ENCODE measurements around the gene CHD3. TPM values are rescaled to one million over a fixed set of nuclear protein-coding genes. Genes with fewer than 3 reads are reported as not detected.

CHD3 gene
- total and polyA plus RNA-seq, 10 of the 15 experiments (the other 5 are each of a cell fraction or from before 2014, with no cell fraction given), result 1.4 to 86.8 (median 39.1) TPM

GRCh38 chr17:7883781-7884386 lies 4.7 kb upstream of the CHD3 start (continued):
- TF ChIP-seq, protein P1, sequence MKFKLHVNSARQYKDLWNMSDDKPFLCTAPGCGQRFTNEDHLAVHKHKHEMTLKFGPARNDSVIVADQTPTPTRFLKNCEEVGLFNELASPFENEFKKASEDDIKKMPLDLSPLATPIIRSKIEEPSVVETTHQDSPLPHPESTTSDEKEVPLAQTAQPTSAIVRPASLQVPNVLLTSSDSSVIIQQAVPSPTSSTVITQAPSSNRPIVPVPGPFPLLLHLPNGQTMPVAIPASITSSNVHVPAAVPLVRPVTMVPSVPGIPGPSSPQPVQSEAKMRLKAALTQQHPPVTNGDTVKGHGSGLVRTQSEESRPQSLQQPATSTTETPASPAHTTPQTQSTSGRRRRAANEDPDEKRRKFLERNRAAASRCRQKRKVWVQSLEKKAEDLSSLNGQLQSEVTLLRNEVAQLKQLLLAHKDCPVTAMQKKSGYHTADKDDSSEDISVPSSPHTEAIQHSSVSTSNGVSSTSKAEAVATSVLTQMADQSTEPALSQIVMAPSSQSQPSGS (IDR thresholded peaks at IDR 0.05; ENCODE audit: low read length), result peak; percentile 12; the same call in 1 of the 2 replicates
- TF ChIP-seq JUNB (IDR thresholded peaks at IDR 0.05), result no peak

GRCh38 chr17:7884581-7885366 lies 3.8 kb upstream of the CHD3 start:
- ATAC-seq (no peak), DNase-seq (ENCODE audit: low read depth, low spot score) (no peak), FAIRE-seq (no peak)
- ChIA-PET SMC1A (ENCODE audit: uncharacterized antibody, unreplicated experiment) (no interaction called here), CTCF (interaction anchor here (1.5 kb wide), 1 partner anchor 50 kb away, joined by 4 read pairs; no protein-coding TSS in a partner anchor), RAD21 (ENCODE audit: unreplicated experiment) (interaction anchor here (0.5 to 1.5 kb wide), 2 partner anchors 23 to 74 kb away, joined by 3 read pairs; no protein-coding TSS in a partner anchor), POLR2A (interaction anchor here (0.6 to 1.0 kb wide), 3 partner anchors 28 to 198 kb away, joined by 3 to 5 read pairs (median 3); partner anchors contain the start of gene NAA38)
- Histone ChIP-seq H4K20me1 (ENCODE audit: control insufficient read depth, insufficient read depth) (no peaks in the 10 kb centered on the region), H3K9me3 (replicated peaks; ENCODE audit: control insufficient read depth, insufficient read depth, low read length) (no peaks in the 10 kb centered on the region), H3K27me3 (replicated peaks in 1 of 2; ENCODE audit: control insufficient read depth in 2 of 2, insufficient read depth in 2 of 2, low read length in 1 of 2) (no peaks in the 10 kb centered on the region), H3K9ac (ENCODE audit: control insufficient read depth, insufficient read depth, low read length) (peak overlapping the region; percentile 87; the same call in 1 of the 2 replicates), H3K4me1 (ENCODE audit: control insufficient read depth, insufficient read depth, low read length) (peaks cover 18% of the 10 kb centered on the region), H2AFZ (ENCODE audit: control insufficient read depth, low read depth, low read length) (no peak overlapping the region; the same call in 1 of the 2 replicates), H3K27ac (ENCODE audit: control insufficient read depth, insufficient read depth) (peak overlapping the region; percentile 91), H3K36me3 (ENCODE audit: control insufficient read depth in 2 of 2, insufficient read depth in 2 of 2, low read length in 1 of 2) (peaks cover 0 to under 1% of the 10 kb centered on the region in 2 experiments; a peak in 2 of 4 replicates), H3K79me2 (ENCODE audit: control insufficient read depth, insufficient read depth, low read length) (peaks cover 45% of the 10 kb centered on the region), H3K4me2 (ENCODE audit: control insufficient read depth, insufficient read depth) (no peak overlapping the region), H3K4me3 (peak overlapping the region; percentile 88; the same call in 1 of the 2 replicates)
- in situ Hi-C loops (cut with MboI) (no loop called here), intact Hi-C loops (cut with micrococcal nuclease; ENCODE audit: unreplicated experiment) (no loop called here)
- TF ChIP-seq YY1 (IDR thresholded peaks at IDR 0.05; ENCODE audit: low read depth, low read length), result no peak
- no peak for TF ChIP-seq MYB (IDR thresholded peaks at IDR 0.05; ENCODE audit: borderline replicate concordance, low read depth, low read length)
- peak; percentile 35; the same call in 1 of the 2 replicates for TF ChIP-seq POLR2A (IDR thresholded peaks at IDR 0.05; ENCODE audit: low read depth, low read length)
- no TSS peak for BruUV-seq (replicated peaks)
- WGBS (ENCODE audit: insufficient coverage, insufficient replicate concordance, low lambda C conversion rate, missing lambda C conversion rate), result 0% methylated on average over 3 of the region's 100 CpGs

Data from GM12878 (cell line).